ENCODE data around the gene GPX7.
"Not testable (repeated sequence)": the region's sequence is repeated elsewhere in the genome, so short reads cannot be mapped to it uniquely, and the experiment has no call there.

The GPX7 gene

DNA sequence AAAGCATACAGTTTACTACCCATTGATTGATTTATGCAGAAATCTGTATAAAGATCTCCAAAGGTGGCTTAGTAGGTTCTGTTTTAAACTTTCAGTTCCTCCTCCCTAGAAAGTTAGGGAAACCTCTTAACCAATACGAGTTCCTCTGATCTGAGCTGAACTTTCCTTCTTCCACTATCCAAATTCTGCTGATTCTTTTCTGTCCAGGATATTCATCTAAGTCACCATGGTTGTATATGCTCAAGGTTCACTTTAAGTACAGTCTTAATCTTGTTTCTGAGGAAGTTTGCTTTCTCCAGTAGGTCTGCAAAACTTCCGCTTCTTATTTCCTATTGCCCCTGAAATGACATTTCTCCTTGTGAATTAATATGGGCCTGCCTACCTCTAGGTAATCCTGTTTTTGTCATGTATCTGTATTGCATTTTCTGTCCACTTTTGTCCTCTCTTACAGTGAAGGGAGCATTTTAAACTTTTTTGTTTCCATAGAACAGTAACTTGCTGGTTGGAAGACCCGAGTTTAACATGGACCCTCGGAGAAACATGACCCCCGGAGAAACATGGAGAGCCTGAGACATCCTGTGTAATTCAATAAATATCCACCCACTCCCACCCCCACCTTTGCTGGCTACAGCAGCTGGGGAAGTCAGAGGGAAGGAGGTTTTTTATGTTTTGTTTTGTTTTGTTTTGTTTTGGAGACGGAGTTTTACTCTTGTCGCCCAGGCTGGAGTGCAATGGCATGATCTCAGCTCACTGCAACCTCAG is 32.5 kb upstream of the GPX7 start:
- Histone ChIP-seq H3K9me3 (ENCODE audit: control insufficient read depth in 1 of 2, low read length in 2 of 2) (no peaks in the 10 kb centered on the region), H3K4me3 (ENCODE audit: low read depth in 1 of 2, low read length in 2 of 2) (no peak overlapping the region), H3K4me1 (ENCODE audit: control insufficient read depth in 1 of 2, insufficient read depth in 2 of 2, low read length in 2 of 2) (peaks cover 0 to 11% of the 10 kb centered on the region in 2 donors), H3K36me3 (ENCODE audit: control insufficient read depth in 1 of 2, insufficient read depth in 2 of 2, low read length in 2 of 2) (no peaks in the 10 kb centered on the region), H3K27me3 (ENCODE audit: low read depth, low read length) (no peaks in the 10 kb centered on the region), H3K27ac (ENCODE audit: low read length) (no peak overlapping the region)

DNA sequence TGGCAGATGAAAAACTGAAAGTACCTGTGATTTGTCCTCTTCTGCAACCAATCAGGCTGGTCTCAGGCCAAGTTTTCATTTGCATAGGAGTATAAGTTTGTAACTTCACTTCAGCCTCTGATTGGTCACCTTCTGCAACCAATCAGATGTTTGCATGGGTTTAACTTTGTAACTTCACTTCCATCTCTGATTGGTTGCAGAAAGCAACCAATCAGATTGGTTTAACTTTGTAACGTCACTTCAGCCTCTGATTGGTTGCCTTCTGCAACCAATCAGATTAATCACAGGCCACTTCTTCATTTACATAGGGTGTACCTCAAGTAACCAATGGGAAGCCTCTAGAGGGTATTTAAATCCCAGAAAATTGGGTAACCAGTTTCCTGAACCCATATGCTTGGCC is 30.4 kb upstream of the GPX7 start:
- H3K27me3 ChIP-seq (ENCODE audit: low read depth, low read length), result no peaks in the 10 kb centered on the region
- no peak overlapping the region for H3K4me3 ChIP-seq (ENCODE audit: low read depth in 1 of 2, low read length in 2 of 2)
- H3K27ac ChIP-seq (ENCODE audit: low read length), result no peak overlapping the region
- H3K9me3 ChIP-seq (ENCODE audit: control insufficient read depth in 1 of 2, low read length in 2 of 2), result no peaks in the 10 kb centered on the region
- H3K4me1 ChIP-seq (ENCODE audit: control insufficient read depth in 1 of 2, insufficient read depth in 2 of 2, low read length in 2 of 2), result peaks cover 0 to 11% of the 10 kb centered on the region in 2 donors
- H3K36me3 ChIP-seq (ENCODE audit: control insufficient read depth in 1 of 2, insufficient read depth in 2 of 2, low read length in 2 of 2), result no peaks in the 10 kb centered on the region

DNA sequence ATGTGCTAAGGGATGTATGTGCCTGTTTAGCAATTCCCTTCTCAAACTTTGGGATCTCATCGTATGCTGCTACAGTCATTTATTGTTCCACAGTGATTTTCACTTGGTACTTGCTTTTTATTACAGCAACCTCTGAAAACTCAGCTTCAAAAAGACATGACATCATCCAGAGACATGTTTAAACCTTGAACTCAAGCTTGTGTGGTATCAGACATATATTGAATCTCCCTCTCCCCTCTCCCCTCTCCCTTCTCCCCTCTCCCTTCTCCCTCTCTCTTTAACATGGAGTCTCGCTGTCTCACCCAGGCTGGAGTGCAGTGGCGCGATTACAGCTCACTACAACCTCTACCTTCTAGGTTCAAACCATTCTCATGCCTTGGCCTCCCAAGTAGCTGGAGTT is 29.8 kb upstream of the GPX7 start:
- no peaks in the 10 kb centered on the region for H3K27me3 ChIP-seq (ENCODE audit: low read depth, low read length)
- H3K4me1 ChIP-seq (ENCODE audit: control insufficient read depth in 1 of 2, insufficient read depth in 2 of 2, low read length in 2 of 2), result peaks cover 0 to 11% of the 10 kb centered on the region in 2 donors
- no peak overlapping the region for H3K27ac ChIP-seq (ENCODE audit: low read length)
- no peaks in the 10 kb centered on the region for H3K36me3 ChIP-seq (ENCODE audit: control insufficient read depth in 1 of 2, insufficient read depth in 2 of 2, low read length in 2 of 2)
- no peak overlapping the region for H3K4me3 ChIP-seq (ENCODE audit: low read depth in 1 of 2, low read length in 2 of 2)
- no peaks in the 10 kb centered on the region for H3K9me3 ChIP-seq (ENCODE audit: control insufficient read depth in 1 of 2, low read length in 2 of 2)

DNA sequence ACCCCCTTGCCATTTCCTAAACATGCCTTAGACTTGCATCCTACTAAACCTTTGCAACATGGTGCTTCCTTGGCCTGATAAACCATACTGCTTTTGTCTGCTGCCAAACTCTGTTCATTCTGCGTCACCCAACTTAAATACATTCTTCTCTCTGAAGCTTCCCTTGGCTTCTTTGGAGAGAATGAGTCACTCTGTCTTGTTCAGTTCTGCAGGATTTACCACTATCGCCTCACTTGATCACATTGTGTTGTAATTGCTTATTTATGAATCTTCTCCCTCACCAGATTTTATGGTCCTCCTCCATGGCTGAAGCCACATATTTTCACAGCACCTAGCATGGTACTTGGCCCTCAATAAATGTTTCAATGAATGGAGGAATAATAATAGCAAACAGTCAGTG is 27.6 kb upstream of the GPX7 start:
- no peak overlapping the region for H3K27ac ChIP-seq (ENCODE audit: low read length)
- no peaks in the 10 kb centered on the region for H3K27me3 ChIP-seq (ENCODE audit: low read depth, low read length)
- H3K4me3 ChIP-seq (ENCODE audit: low read depth in 1 of 2, low read length in 2 of 2), result no peak overlapping the region
- H3K36me3 ChIP-seq (ENCODE audit: control insufficient read depth in 1 of 2, insufficient read depth in 2 of 2, low read length in 2 of 2), result no peaks in the 10 kb centered on the region
- no peaks in the 10 kb centered on the region for H3K9me3 ChIP-seq (ENCODE audit: control insufficient read depth in 1 of 2, low read length in 2 of 2)
- H3K4me1 ChIP-seq (ENCODE audit: control insufficient read depth in 1 of 2, insufficient read depth in 2 of 2, low read length in 2 of 2), result peaks cover 0 to 7% of the 10 kb centered on the region in 2 donors

DNA sequence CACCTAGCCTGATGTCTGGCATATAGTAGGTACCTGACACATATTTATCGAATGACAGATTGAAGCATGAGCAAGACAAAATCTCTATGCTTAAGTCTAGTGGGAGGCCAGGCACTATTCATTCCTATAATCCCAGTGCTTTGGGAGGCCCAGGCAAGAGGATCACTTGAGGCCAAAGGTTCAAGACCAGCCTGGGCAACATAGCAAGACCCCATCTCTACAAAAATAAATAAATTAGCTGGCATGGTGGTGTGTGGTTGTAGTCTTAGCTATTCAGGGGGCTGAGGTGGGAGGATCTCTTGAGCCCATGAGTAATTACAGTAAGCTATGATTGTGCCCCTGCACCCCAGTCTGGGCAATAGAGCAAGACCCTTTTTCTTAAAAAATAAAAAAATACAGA is 26.1 kb upstream of the GPX7 start:
- H3K4me3 ChIP-seq (ENCODE audit: low read depth in 1 of 2, low read length in 2 of 2), result no peak overlapping the region
- H3K27ac ChIP-seq (ENCODE audit: low read length), result no peak overlapping the region
- H3K36me3 ChIP-seq (ENCODE audit: control insufficient read depth in 1 of 2, insufficient read depth in 2 of 2, low read length in 2 of 2), result no peaks in the 10 kb centered on the region
- no peaks in the 10 kb centered on the region for H3K4me1 ChIP-seq (ENCODE audit: control insufficient read depth in 1 of 2, insufficient read depth in 2 of 2, low read length in 2 of 2)
- H3K9me3 ChIP-seq (ENCODE audit: control insufficient read depth in 1 of 2, low read length in 2 of 2), result no peaks in the 10 kb centered on the region
- H3K27me3 ChIP-seq (ENCODE audit: low read depth, low read length), result no peaks in the 10 kb centered on the region

DNA sequence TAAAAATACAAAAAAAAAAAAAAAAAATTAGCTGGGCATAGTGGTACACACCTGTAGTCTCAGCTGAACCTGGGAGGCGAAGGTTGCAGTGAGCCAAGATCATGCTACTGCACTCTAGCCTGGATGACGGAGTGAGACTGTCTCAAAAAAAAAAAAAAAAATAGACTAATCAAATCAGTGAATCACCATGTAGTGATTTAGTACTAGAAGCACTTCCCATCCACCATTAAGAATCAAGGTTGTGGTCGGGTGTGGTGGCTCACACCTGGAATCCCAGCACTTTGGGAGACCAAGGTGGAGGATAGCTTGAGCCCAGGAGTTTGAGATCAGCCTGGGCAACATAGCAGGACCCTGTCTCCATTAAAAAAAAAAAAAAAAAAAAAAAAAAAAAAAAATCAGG is 24.1 kb upstream of the GPX7 start:
- H3K4me3 ChIP-seq (ENCODE audit: low read depth in 1 of 2, low read length in 2 of 2); H3K9me3 ChIP-seq (ENCODE audit: control insufficient read depth in 1 of 2, low read length in 2 of 2); H3K27me3 ChIP-seq (ENCODE audit: low read depth, low read length); H3K27ac ChIP-seq (ENCODE audit: low read length); H3K4me1 ChIP-seq (ENCODE audit: control insufficient read depth in 1 of 2, insufficient read depth in 2 of 2, low read length in 2 of 2); H3K36me3 ChIP-seq (ENCODE audit: control insufficient read depth in 1 of 2, insufficient read depth in 2 of 2, low read length in 2 of 2): not testable (repeated sequence)

DNA sequence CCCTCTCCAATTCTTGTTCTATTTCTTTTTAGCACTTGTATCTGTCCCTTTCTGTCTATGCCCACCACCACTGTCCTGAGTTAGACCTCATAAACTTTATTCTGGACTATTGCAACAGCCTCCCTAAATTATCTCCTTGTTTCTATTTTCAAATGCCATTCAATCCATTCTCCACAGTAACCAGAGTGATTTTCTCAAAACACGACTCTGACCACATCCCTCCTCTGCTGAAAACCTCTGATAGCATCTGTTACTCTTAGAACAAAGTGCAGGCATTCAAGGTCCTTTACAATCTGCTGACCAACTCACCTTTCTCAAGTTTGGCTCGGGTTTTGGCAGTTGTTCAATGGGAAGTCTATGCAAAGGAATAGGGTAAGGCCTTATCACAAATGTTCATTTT is 22.8 kb upstream of the GPX7 start:
- H3K27ac ChIP-seq (ENCODE audit: low read length), result no peak overlapping the region
- no peaks in the 10 kb centered on the region for H3K36me3 ChIP-seq (ENCODE audit: control insufficient read depth in 1 of 2, insufficient read depth in 2 of 2, low read length in 2 of 2)
- no peaks in the 10 kb centered on the region for H3K27me3 ChIP-seq (ENCODE audit: low read depth, low read length)
- H3K4me3 ChIP-seq (ENCODE audit: low read depth in 1 of 2, low read length in 2 of 2), result no peak overlapping the region
- H3K4me1 ChIP-seq (ENCODE audit: control insufficient read depth in 1 of 2, insufficient read depth in 2 of 2, low read length in 2 of 2), result no peaks in the 10 kb centered on the region
- H3K9me3 ChIP-seq (ENCODE audit: control insufficient read depth in 1 of 2, low read length in 2 of 2), result no peaks in the 10 kb centered on the region

DNA sequence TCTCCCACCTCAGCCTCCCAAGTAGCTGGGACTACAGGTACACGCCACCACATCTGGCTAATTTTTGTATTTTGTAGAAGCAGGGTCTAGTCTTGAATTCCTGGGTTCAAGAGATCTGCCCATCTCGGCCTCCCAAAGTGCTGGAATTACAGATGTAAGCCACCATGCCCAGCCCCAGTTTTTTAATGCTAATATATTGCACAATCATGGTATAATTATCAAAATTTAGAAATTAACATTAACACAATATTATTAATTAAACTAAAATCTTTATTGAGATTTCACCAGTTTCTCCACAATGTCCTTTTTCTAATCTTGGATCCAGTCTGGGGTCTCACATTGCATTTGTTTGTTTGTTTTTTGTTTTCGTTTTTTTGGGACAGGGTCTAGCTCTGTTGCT is 21.9 kb upstream of the GPX7 start:
- no peaks in the 10 kb centered on the region for H3K36me3 ChIP-seq (ENCODE audit: control insufficient read depth in 1 of 2, insufficient read depth in 2 of 2, low read length in 2 of 2)

DNA sequence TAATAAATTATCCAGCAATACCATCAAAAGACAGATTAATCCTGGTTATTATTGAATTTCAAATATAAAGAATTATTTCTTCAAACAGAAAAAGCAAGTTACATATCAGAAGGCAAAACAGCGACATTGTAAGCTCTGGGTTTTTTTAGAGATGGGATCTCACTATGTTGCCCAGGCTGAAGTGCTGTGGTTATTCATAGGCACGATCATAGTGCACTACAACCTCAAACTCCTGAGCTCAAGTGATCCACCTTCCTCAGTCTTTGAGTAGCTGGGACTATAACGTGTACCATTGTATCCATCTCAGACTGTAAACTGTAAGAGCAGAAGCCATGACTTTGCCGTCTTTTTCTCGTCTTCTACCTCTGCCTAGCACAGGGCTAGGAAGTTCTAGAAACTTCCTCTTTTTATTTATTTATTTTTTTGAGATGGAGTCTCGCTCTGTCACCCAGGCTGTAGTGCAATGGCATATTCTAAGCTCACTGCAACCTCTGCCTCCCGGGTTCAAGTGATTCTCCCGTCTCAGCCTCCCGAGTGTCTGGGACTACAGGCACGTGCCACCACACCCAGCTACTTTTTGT is 20.0 kb upstream of the GPX7 start:
- Histone ChIP-seq H3K4me1 (ENCODE audit: control insufficient read depth in 1 of 2, insufficient read depth in 2 of 2, low read length in 2 of 2) (no peaks in the 10 kb centered on the region), H3K27me3 (ENCODE audit: low read depth, low read length) (no peaks in the 10 kb centered on the region), H3K4me3 (ENCODE audit: low read depth in 1 of 2, low read length in 2 of 2) (no peak overlapping the region), H3K36me3 (ENCODE audit: control insufficient read depth in 1 of 2, insufficient read depth in 2 of 2, low read length in 2 of 2) (no peaks in the 10 kb centered on the region), H3K9me3 (ENCODE audit: control insufficient read depth in 1 of 2, low read length in 2 of 2) (no peaks in the 10 kb centered on the region), H3K27ac (ENCODE audit: low read length) (no peak overlapping the region)

More for the DNA sequence above, 21.9 kb upstream of the GPX7 start:
- H3K27ac ChIP-seq (ENCODE audit: low read length), result no peak overlapping the region
- no peaks in the 10 kb centered on the region for H3K27me3 ChIP-seq (ENCODE audit: low read depth, low read length)
- no peaks in the 10 kb centered on the region for H3K4me1 ChIP-seq (ENCODE audit: control insufficient read depth in 1 of 2, insufficient read depth in 2 of 2, low read length in 2 of 2)
- H3K4me3 ChIP-seq (ENCODE audit: low read depth in 1 of 2, low read length in 2 of 2), result no peak overlapping the region
- H3K9me3 ChIP-seq (ENCODE audit: control insufficient read depth in 1 of 2, low read length in 2 of 2), result no peaks in the 10 kb centered on the region

DNA sequence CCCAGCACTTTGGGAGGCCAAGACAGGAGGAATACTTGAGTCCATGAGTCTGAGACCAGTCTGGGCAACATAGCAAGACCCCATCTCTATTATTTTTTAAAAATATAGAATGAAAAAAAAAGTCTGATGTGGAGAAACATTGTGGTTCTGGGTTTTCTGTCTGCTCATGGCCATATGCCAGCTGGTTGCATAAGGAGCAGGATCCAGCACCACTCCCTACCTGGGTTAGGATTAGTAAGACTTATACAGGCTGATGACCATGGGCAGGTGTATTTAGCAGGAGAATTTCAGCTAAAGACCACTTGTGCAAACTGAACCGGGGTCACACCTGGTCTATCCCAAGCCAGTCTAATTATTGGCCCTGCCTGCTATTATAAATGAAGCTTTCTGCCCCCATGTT is 16.7 kb upstream of the GPX7 start:
- H3K4me3 ChIP-seq (ENCODE audit: low read depth in 1 of 2, low read length in 2 of 2), result no peak overlapping the region
- no peaks in the 10 kb centered on the region for H3K4me1 ChIP-seq (ENCODE audit: control insufficient read depth in 1 of 2, insufficient read depth in 2 of 2, low read length in 2 of 2)
- H3K9me3 ChIP-seq (ENCODE audit: control insufficient read depth in 1 of 2, low read length in 2 of 2), result no peaks in the 10 kb centered on the region
- H3K27ac ChIP-seq (ENCODE audit: low read length), result no peak overlapping the region
- H3K36me3 ChIP-seq (ENCODE audit: control insufficient read depth in 1 of 2, insufficient read depth in 2 of 2, low read length in 2 of 2), result no peaks in the 10 kb centered on the region
- H3K27me3 ChIP-seq (ENCODE audit: low read depth, low read length), result no peaks in the 10 kb centered on the region

DNA sequence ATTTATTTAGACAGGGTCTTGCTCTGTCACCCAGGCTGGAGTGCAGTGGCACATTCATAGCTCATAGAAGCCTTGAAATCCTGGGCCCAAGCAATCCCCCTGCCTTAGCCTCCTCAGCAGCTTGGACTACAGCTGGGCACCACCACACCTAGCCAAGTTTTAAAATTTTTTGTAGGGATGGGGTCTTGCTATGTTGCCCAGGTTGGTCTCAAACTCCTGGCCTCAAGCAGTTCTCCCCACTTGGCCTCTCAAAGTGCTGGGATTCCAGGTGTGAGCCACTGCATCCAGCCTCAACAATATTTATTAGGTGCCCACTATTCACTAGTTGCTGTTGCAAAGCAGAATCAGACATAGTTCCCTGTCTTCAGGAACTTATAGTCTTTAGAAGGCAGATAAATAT is 14.1 kb upstream of the GPX7 start:
- no peaks in the 10 kb centered on the region for H3K4me1 ChIP-seq (ENCODE audit: control insufficient read depth in 1 of 2, insufficient read depth in 2 of 2, low read length in 2 of 2)
- H3K4me3 ChIP-seq (ENCODE audit: low read depth in 1 of 2, low read length in 2 of 2), result no peak overlapping the region
- H3K27ac ChIP-seq (ENCODE audit: low read length), result no peak overlapping the region
- no peaks in the 10 kb centered on the region for H3K36me3 ChIP-seq (ENCODE audit: control insufficient read depth in 1 of 2, insufficient read depth in 2 of 2, low read length in 2 of 2)
- no peaks in the 10 kb centered on the region for H3K9me3 ChIP-seq (ENCODE audit: control insufficient read depth in 1 of 2, low read length in 2 of 2)
- H3K27me3 ChIP-seq (ENCODE audit: low read depth, low read length), result no peaks in the 10 kb centered on the region

DNA sequence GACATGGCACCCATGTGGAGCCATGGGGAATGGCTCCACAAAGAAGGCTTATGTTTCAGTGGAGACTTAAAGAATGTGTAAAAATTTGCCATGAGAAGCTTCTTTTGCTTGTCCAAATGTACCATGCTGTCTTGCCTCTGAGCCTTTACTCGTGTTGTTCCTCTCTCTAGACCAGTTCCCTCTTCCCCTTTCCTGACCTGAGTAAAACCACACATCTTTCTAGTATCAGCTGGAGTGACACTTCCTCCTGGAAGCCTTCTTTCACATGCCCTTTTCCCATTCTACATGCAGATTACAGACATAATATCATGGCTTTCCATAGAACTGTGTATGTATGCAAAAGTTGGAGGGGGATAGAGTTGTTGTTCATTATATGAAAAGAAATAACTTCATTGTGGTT is 13.6 kb upstream of the GPX7 start:
- Histone ChIP-seq H3K36me3 (ENCODE audit: control insufficient read depth in 1 of 2, insufficient read depth in 2 of 2, low read length in 2 of 2) (no peaks in the 10 kb centered on the region), H3K27me3 (ENCODE audit: low read depth, low read length) (no peaks in the 10 kb centered on the region), H3K9me3 (ENCODE audit: control insufficient read depth in 1 of 2, low read length in 2 of 2) (no peaks in the 10 kb centered on the region), H3K27ac (ENCODE audit: low read length) (no peak overlapping the region), H3K4me3 (ENCODE audit: low read depth in 1 of 2, low read length in 2 of 2) (no peak overlapping the region), H3K4me1 (ENCODE audit: control insufficient read depth in 1 of 2, insufficient read depth in 2 of 2, low read length in 2 of 2) (no peaks in the 10 kb centered on the region)
